Hypothalamus (tissue), 51 donors: ENCODE data around the gene COA1.
"Not testable (repeated sequence)": the region's sequence is repeated elsewhere in the genome, so short reads cannot be mapped to it uniquely, and the experiment has no call there.

Experiments used
- DNase-seq, 51 donors: peaks; one replicate each; lab custom pipeline; 2025; lab: John Stamatoyannopoulos, UW

Gene COA1

DNA sequence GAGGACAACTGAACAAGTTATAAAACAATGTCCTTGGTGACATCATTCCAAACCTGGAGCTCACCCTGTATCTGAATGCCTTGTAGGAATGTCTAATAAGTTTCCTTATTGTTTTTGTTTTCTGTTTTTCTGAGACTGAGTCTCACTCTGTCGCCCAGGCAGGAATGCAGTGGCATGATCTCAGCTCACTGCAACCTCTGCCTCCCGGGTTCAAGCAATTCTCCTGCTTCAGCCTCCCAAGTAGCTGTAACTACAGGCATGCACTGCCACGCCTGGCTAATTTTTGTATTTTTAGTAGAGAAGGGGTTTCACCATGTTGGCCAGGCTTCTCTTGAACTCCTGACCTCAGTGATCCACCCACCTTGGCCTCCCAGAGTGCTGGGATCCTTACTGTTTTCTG lies 2.2 kb upstream of the COA1 start:
- DNase-seq: not testable (repeated sequence)

DNA sequence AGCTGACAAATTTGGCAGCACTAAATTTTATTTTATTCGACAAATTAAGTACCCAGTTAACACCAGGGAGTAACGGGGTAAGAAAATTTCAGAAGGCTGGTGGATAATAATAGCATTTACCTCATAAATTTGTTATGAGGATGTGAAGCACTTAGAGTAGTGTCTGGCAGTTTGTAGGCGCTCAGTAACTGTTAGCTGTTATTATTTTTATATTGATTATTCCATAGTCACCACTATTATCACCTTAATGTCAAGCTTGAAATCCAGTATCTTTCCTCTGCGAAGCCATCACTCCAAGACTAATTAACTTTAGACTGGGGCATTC lies 563 bp upstream of the COA1 start:
- no peak for DNase-seq

DNA sequence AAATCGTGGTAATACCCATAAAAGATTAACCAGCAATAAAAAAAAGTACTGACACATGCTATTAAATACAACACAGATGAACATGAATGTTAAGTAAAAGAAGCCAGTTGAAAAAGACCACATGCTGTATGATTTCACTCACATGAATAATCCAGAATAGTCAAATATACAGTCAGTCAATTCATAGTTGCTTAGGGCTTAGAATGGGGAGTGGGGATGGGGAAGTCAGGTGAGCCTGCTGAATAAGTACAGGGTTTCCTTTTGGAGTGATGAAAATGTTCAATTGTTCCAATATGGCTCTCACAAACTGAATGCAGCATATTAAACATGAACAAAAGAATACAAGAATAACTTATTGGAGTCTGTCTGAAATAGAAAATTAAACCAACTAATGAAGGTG lies 1.8 kb downstream of the COA1 start:
- no peak for DNase-seq

DNA sequence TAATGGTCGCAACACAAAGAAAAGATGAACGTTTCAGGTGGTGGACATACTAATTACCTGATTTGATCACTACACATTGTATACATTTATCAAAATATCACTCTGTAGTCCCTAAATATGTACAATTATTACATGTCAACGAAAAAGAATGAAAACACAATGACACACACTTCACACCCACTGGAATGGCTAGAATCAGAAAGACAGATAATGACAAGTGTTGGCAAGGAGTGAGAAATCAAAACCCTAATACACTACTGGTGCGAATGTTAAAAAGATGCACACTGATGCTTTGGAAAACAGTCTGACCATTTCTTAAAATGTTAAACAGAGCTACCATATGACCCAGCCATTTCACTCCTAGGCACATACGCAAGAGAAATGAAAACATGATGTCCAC lies 2.3 kb downstream of the COA1 start:
- DNase-seq: no peak

DNA sequence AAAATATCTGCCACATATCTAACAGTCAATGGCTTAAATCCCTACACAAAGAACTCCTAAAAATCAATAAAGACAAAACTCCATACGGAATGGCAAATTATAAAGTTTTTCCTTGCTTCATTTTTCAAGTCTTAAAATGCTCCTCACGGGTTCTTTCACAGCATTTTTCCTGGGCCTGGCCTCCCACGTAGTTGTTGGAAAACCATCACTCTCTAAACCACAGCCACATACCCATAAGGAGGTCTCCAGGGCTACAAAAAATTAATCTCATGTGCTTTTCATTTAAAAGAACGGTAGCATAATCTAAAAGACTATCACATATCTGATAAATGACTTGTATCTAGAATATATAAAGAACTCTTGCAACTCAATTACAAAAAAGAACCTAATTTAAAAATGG lies 2.9 kb downstream of the COA1 start:
- DNase-seq: no peak

DNA sequence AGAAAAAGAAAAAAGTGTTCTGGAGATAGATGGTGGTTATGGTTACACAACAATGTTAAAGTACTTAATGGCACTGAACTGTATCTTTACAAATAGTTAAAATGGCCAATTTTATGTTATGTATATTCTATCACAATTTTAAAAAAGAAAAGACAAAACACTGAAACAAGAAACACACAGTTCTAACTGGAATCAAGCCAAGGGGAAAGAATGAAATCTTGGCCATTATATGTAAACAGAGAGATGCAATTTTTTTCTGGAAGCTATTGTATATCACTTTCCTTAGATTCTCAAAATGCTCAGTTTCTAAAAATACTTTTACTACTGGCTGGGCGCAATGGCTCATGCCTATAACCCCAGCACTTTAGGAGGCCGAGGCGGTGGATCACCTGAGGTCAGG lies 4.1 kb downstream of the COA1 start:
- no peak for DNase-seq

DNA sequence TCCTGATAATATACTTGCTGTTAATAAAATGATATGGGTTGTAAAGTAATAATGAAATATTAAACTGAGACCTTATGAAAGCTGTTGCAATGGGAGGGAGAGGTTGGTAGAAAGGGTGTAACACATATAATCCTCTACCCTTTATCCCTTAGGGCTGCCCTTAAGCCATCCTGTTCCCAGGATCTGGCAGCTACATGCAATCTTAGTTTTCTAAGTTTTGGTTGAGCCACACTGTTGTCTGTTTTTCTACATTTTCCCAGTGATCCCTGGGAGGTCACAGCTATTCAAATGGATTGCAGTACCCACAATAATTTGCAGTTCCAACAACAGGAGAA lies 6.3 kb downstream of the COA1 start:
- no peak for DNase-seq

DNA sequence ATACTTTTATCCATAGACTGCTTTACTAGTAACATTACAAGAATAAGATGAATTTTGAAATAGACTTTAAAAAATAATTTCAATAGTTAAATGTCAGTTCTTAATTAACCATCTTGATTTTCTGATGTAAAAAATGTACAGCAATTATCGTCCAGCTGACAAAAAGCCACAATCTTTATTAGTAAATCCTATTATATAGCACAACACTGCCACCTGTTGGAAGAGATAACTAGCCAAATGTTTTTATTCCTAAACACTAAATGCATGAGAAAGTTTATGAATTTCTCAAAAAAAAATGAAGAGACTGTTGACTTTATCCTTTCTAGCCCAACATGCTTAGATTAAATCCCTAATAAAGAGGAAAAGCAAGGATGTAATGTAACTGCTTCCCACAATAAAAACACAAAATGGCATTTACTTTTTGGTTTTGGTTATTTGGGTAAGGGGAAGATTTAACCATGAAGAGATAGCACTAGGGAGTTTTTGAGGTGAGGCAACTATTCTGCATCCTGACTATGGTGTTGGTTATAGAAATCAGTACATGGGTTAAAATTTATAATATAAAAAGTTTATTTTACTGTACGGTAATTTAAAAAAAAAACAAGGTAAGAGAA lies 8.0 kb downstream of the COA1 start:
- DNase-seq: peak in 2 of 51 donors; percentile 1 to 15

DNA sequence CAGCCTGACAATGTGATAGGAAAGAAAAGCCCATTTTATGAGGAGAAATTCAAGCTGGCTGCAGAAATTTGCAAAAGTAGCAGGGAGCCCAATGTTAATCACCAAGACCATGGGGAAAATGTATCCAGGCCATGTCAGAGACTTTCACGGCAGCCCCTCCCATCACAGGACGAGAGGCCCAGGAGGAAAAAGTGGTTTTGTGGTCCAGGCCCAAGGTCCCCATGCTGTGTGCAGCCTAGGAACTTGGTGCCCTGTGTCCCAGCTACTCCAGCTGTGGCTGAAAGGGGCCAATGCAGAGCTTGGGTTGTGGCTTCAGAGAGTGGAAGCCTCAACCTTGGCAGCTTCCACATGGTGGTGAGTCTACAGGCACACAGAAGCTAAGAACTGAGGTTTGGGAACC lies 12.7 kb downstream of the COA1 start:
- no peak for DNase-seq

DNA sequence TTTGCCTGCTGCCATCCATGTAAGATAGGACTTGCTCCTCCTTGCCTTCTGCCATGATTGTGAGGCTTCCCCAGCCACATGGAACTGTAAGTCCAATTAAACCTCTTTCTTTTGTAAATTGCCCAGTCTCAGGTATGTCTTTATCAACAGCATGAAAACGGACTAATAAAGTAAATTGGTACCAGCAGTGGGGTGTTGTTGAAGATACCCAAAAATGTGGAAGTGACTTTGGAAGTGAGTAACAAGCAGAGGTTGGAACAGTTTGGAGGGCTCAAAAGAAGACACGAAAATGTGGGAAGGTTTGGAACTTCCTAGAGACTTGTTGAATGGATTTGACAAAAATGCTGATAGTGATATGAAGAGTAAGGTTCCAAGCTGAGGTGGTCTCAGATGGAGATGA lies 13.4 kb downstream of the COA1 start:
- DNase-seq: not testable (repeated sequence)

DNA sequence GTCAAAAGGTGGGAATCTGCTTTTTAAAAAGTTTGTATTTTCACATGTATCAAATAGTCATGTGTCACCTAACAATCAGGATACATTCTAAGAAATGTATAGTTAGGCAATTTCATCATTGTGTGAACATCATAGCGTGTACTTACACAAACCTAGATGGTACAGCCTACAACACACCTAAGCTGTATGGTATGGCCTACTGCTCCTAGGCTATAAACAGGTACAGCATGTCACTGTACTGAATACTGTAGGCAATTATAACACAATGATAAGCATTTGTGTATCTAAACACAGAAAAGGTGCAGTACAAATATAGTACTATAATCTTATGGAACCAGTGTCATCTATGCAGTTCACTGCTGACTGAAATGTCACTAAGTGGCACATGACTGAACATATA lies 17.8 kb downstream of the COA1 start:
- DNase-seq: no peak

DNA sequence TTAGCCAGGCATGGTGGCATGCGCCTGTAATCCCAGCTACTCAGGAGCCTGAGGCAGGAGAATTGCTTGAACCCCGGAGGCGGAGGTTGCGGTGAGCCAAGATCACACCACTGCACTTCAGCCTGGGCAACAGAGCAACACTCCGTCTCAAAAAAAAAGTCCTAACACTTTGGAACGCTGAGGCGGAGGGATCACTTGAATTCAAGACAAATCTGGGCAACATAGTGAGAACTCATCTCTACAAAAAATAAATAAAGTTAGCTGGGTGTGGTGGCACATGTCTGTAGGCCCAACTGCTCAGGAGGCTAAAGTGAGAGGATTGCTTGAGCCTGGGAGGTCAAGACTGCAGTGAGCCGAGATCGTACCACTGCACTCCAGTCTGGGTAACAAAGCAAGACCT lies 21.3 kb downstream of the COA1 start:
- DNase-seq: not testable (repeated sequence)

DNA sequence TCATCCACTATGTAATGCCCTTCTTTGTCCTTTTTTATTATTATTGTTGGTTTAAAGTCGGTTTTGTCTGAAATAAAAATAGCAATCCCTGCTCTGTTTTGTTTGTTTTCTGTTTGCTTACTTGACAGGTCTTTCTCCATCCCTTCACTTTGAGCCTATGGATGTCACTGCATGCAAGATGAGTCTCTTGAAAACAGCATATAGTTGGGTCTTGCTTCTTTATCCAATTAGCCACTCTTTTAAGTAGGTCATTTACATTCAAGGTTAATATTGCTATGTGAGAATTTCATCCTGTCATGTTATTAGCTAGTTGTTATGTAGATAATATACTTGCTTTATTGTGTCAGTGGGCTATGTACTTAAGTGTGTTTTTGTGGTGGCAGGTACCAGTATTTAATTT lies 25.8 kb downstream of the COA1 start:
- no peak for DNase-seq

DNA sequence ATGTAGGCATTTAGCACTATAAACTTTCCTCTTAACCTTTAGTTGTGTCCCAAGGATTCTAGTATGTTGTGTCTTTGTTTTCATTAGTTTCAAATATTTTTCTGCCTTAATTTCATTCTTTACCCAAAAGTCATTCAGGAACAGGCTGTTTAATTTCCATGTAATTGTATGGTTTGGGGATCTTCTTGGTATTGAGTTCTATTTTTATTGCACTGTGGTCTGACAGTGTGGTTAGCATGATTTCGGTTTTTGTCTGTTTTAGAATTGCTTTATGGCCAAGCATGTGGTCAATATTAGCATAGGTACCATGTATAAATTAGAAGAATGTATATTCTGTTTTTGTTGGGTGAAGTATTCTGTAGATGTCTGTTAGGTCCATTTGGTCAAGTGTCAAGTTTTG lies 26.3 kb downstream of the COA1 start:
- DNase-seq: no peak

DNA sequence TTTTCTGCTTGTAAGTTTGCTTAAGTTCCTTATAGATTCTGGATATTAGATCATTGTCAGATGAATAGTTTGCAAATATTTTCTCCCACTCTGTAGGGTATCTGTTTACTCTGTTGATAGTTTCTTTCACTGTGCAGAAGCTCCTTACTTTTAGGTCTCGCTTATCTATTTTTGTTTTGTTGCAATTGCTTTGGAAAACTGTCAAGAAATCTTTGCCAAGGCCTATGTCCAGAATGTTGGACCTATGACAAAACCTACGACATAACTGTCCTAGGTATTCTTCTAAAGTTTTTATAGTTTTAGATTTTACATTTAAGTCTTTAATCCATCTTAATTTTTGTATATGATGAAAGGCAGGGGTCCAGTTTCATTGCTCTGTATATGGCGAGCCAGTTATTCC lies 27.4 kb downstream of the COA1 start:
- no peak for DNase-seq

DNA sequence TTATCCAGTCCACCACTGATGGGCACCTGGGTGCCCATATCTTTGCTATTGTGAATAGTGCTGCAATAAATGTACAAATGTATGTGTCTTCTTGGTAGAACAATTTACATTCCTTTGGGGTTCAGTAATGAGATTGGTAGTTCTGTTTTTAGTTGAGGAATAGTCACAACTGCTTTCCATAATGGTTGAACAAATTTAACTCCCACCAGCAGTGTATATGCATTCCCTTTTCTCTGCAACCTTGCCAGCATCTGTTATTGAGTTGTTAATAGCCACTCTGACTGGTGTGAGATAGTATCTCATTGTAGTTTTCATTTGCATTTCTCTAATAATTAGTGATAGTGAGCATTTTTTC lies 27.8 kb downstream of the COA1 start:
- DNase-seq: no peak

DNA sequence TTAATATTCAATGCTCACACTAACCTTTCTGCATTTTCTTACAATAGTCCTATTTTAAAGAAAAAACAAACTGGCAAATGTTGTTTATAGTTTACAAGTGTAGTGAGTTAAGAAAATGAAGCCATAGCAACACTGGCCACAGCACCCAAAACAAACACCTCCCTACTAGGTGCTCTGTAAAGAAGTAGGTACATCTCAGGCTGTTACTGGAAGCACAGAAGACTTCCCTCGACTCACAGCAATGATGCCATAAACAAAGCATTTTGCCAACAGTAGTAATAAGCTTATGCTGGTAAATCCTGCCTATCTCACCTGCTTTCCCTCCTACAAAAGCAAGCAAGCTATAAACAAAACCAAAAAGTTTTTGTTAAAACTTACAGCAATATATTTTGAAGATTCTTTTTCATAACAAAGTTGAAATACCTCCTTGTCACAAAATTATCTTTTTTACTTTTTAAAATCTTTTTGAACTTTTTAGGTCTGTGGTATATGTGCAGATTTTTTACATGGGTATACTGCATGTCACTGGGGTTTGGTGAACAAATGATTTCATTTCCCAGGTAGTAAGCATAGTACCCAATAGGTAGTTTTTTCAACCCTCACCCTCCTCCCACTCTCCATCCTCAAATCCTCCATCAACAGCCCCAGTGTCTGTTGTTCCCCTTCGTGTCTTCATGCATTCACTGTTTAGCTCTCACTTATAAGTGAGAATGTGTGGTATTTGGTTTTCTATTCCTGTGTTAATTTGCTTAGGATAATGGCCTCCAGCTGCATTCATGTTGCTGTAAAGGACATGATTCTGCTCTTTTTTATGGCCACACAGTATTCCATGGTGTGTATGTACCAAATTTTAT lies 28.4 kb downstream of the COA1 start:
- DNase-seq: no peak

DNA sequence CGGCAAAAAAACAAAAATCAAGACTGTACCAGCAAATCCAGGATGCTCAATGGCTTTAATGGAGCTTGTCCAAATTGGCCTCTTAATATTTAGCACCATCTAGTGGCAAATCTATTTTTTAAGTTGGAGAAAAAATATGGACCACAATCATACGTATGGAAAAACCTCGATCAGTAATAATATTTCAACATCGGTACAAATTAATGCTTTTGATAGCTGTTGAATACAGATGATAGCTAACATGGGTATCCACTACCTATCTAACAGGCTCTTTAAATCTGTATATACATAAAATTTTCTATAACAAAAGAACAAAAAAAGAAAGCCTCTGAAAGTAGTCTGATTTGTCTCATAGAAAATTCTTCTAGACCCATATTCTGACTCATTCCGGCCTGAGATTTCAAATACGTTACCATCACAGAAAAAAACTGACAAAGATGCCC lies 29.2 kb downstream of the COA1 start:
- peak in 2 of 51 donors; percentile 2 to 60 for DNase-seq

DNA sequence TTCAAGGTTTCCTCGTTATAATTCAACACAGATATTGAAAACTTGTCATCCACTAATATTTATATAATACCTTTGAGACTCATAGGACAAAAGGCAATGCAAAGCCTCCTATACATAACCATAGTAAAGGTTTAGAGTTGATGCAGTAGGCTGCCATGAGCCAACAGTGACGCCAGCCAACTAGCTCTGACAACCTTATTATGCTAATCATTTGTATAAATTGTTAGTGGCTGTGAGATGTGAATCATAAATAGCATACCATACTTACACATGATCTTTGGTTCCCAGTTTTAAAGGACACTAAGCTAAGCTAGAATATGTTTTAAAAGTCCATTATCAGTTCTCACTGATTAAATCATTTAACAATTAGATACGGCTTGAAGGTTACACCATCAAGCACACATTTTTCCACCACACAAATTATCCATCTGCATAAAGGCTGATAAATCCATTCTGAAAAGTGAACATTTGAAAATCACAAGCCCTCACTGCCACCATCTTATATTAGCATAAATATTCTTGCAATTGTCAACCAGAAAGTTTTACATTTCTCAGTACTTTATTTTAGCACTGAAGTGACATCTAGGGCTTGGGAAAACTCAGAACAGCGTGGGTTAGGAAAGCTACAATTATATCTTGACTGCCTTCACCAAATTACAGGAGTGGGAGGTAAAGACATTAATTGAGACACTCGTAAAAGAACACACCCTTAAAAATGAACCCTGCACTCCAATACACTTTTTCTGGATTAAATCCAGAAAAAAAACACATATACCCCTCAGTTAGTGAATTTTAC lies 30.7 kb downstream of the COA1 start:
- peak in 1 of 51 donors; percentile 23 for DNase-seq

DNA sequence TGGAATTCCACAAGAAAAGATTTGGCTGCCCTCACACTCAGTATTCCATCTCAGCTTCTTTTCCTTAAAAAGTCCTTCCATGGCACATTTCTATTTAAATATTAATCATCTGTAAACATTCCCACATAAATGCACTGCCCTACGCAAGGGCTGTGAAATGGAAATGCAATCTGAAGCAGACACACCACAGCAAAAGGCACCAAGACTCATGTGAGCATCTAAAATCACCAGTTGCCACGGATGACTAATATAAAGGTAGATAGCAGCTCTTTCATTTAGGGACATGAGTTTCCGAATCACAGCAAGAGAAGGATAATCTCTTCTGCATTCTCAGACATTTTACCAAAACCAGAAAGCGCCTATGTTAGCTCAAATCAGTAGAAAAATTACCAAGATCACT lies 31.6 kb downstream of the COA1 start:
- no peak for DNase-seq

DNA sequence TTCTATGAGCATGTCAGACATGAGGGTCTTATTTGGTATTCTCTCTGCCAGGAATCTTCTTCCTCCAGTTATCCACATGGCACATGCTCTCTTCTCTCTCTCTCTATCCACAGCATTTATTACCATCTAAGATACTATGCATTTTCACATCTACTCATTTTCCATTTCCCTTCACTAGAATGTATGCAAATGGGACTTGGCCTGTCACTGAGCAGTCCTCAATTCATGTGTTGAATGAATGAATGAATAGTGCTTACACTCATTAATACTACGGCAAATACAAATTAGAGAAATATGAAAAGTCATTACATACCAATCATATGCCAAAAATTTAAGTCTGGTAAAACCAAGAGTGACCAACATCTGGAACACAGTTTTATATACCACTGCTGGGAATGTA lies 34.0 kb downstream of the COA1 start:
- DNase-seq: no peak

DNA sequence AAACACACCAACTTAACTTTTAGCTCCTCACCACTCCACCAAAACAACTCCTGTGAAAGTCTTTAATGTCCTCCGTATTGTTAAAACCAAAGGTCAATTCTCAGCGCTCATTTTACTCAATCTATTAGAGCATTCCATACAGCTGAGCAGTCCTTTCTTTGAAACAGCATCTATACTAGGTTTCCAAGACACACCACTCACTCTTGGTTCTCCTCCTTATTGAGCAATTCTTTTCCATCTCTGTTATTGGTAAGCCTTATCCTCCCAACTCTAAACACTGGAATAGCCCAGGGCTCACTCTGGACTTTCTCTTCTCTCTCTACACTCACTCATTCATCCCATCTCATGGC lies 34.9 kb downstream of the COA1 start:
- no peak for DNase-seq
